GM23338 (cell line): ENCODE measurements around the gene NTRK1. TPM values are rescaled to one million over a fixed set of nuclear protein-coding genes. Genes with fewer than 3 reads are reported as not detected.

Experiments
- ATAC-seq: fragments of 200-7000 bp; cut with Tn5 transposase; 3 replicates; pipeline ENCODE4 v1.9.1; 2020
- DNase-seq: peaks from one replicate; pipeline ENCODE4 v3.0.0-alpha.2; 2015; ENCODE audit warnings: low spot score
- H2AFZ ChIP-seq: fragments of 200-600 bp; sonication (generic); 2 replicates; pipeline ENCODE4 v1.8.0; 2016; ENCODE audit warnings: antibody characterized with exemption, mild to moderate bottlenecking, moderate library complexity
- H3F3A ChIP-seq: fragments of 200-600 bp; sonication (generic); replicated peaks from 2 replicates; pipeline ENCODE4 v1.8.0; 2017; ENCODE audit warnings: antibody characterized with exemption, mixed run types, low read depth
- H3K27ac ChIP-seq: fragments of 200-600 bp; sonication (generic); 2 replicates; pipeline ENCODE4 v1.6.1; 2016; ENCODE audit warnings: low read depth
- H3K27me3 ChIP-seq: fragments of 200-600 bp; sonication (generic); 2 replicates; pipeline ENCODE4 v1.8.0; 2016; ENCODE audit warnings: mild to moderate bottlenecking, mixed run types, moderate library complexity; ENCODE audit not compliant: insufficient read depth
- H3K36me3 ChIP-seq: fragments of 200-600 bp; sonication (generic); 2 replicates; pipeline ENCODE4 v1.8.0; 2016; ENCODE audit warnings: mild to moderate bottlenecking; ENCODE audit not compliant: insufficient read depth
- H3K4me1 ChIP-seq: fragments of 200-600 bp; sonication (generic); 2 replicates; pipeline ENCODE4 v1.8.0; 2016; ENCODE audit warnings: mild to moderate bottlenecking, moderate library complexity; ENCODE audit not compliant: insufficient read depth
- H3K4me2 ChIP-seq: fragments of 200-600 bp; sonication (generic); 2 replicates; pipeline ENCODE4 v1.7.1; 2017; ENCODE audit warnings: mixed run types
- H3K4me3 ChIP-seq: fragments of 200-600 bp; sonication (generic); 2 replicates; pipeline ENCODE4 v1.6.1; 2016; ENCODE audit warnings: mixed run types
- H3K79me2 ChIP-seq: fragments of 200-600 bp; sonication (generic); replicated peaks from 2 replicates; pipeline ENCODE4 v1.8.0; 2017; ENCODE audit warnings: mild to moderate bottlenecking; ENCODE audit not compliant: insufficient read depth
- H3K9me2 ChIP-seq: fragments of 200-600 bp; sonication (generic); 2 replicates; pipeline ENCODE4 v1.8.0; 2017; ENCODE audit not compliant: insufficient read depth
- H4K20me1 ChIP-seq: fragments of 200-600 bp; sonication (generic); replicated peaks from 2 replicates; pipeline ENCODE4 v1.8.0; 2017; ENCODE audit warnings: mild to moderate bottlenecking; ENCODE audit not compliant: insufficient read depth
- H3K27ac Mint-ChIP-seq: 2 replicates; pipeline ENCODE4 v1.8.0; 2020; ENCODE audit warnings: inconsistent platforms, mild to moderate bottlenecking, moderate library complexity, mixed read lengths
- H3K27me3 Mint-ChIP-seq: 3 replicates; pipeline ENCODE4 v1.8.0; 2022; ENCODE audit warnings: low read depth, mild to moderate bottlenecking, moderate library complexity, mixed read lengths, inconsistent platforms; ENCODE audit not compliant: insufficient read depth, poor library complexity
- H3K36me3 Mint-ChIP-seq: 3 replicates; pipeline ENCODE4 v1.8.0; 2021; ENCODE audit warnings: low read depth, mild to moderate bottlenecking, inconsistent platforms, moderate library complexity, mixed read lengths
- H3K4me1 Mint-ChIP-seq: 3 replicates; pipeline ENCODE4 v1.8.0; 2020; ENCODE audit warnings: mild to moderate bottlenecking, inconsistent platforms, mixed read lengths
- H3K4me3 Mint-ChIP-seq: 3 replicates; pipeline ENCODE4 v1.8.0; 2021; ENCODE audit warnings: moderate library complexity, mild to moderate bottlenecking, inconsistent platforms, mixed read lengths
- H3K9me3 Mint-ChIP-seq: 3 replicates; pipeline ENCODE4 v1.8.0; 2020; ENCODE audit warnings: moderate library complexity, mild to moderate bottlenecking, inconsistent platforms, mixed read lengths
- CREB1 ChIP-seq: fragments of 250-450 bp; sonication (Bioruptor Pico); IDR thresholded peaks from 2 replicates; pipeline ENCODE4 v1.5.0; 2020; ENCODE audit warnings: low read depth, mild to moderate bottlenecking, moderate library complexity
- CTCF ChIP-seq, 2 experiments: fragments of 200-600 bp in 1 of 2; sonication (generic) in 1 of 2; conservative IDR thresholded peaks; 2 replicates each; pipeline versions ENCODE4 v1.5.1 to v1.6.1; 2016 to 2017; ENCODE audit warnings: antibody characterized with exemption in 2 of 2, low read depth in 2 of 2, mild to moderate bottlenecking in 2 of 2, moderate library complexity in 1 of 2
- EZH2phosphoT487 ChIP-seq: fragments of 200-600 bp; sonication (generic); IDR thresholded peaks from one replicate; pipeline ENCODE4 v1.8.1; 2018; ENCODE audit warnings: antibody characterized with exemption; ENCODE audit not compliant: unreplicated experiment
- STAT1 ChIP-seq: IDR thresholded peaks from one replicate; pipeline ENCODE4 v1.6.1; 2016; ENCODE audit warnings: antibody characterized with exemption; ENCODE audit not compliant: unreplicated experiment
- ZNF114 ChIP-seq: fragments of 250-450 bp; sonication (Bioruptor Pico); IDR thresholded peaks from 2 replicates; pipeline ENCODE4 v1.5.0; 2020; ENCODE audit warnings: mild to moderate bottlenecking, moderate library complexity
- ZNF462 ChIP-seq: fragments of 250-450 bp; sonication (Bioruptor Pico); IDR thresholded peaks from 2 replicates; pipeline ENCODE4 v1.5.0; 2020; ENCODE audit warnings: mild to moderate bottlenecking, moderate library complexity
- polyA plus RNA-seq: library from polyadenylated mRNA; unstranded; fragments of >200 nt; fragmentation: Nextera tagmentation; extraction: Ambion mirVana; gene quantifications from 2 replicates; pipeline ENCODE4 v1.2.1, GENCODE V29; 2016
- total RNA-seq: library from RNA; depleted of rRNA; stranded (reverse); fragments of >200 nt; shearing (Covaris generic); gene quantifications from 2 replicates; pipeline ENCODE4 v1.2.3, GENCODE V29; 2014

NTRK1 gene
- total and polyA plus RNA-seq, 2 experiments from 2014 or later = 0.42 to 0.45 TPM

- H3K36me3 Mint-ChIP-seq = no peaks in the 10 kb centered on the region
- H3K27me3 Mint-ChIP-seq = peaks cover 16% of the 10 kb centered on the region
- H3K9me3 Mint-ChIP-seq = no peaks in the 10 kb centered on the region
- no peaks in the 10 kb centered on the region for H3K79me2 ChIP-seq
- H3K27ac ChIP-seq = no peak overlapping the region
- H2AFZ ChIP-seq = no peak overlapping the region
- H4K20me1 ChIP-seq = no peaks in the 10 kb centered on the region
- H3F3A ChIP-seq = 0 out of 2 replicates have a peak, but pooled peaks cover 3% of the 10 kb centered on the region
- H3K27ac Mint-ChIP-seq = no peak overlapping the region
- H3K4me3 Mint-ChIP-seq = no peak overlapping the region
- TF ChIP-seq ZNF462 (CRISPR knock-in tag) (no peak), ZNF114 (CRISPR knock-in tag) (no peak), CREB1 (CRISPR knock-in tag) (no peak), CTCF (conservative IDR thresholded peaks at IDR 0.05; ENCODE audit: low read depth in 2 of 2) (no peak), STAT1 (no peak), EZH2phosphoT487 (no peak)
- no peak overlapping the region for H3K4me2 ChIP-seq
- no peaks in the 10 kb centered on the region for H3K9me2 ChIP-seq
- ATAC-seq (no peak), DNase-seq (no peak)
- peaks cover 9% of the 10 kb centered on the region; the same call in 1 of the 2 replicates for H3K4me1 ChIP-seq
- H3K4me1 Mint-ChIP-seq = peaks cover 30% of the 10 kb centered on the region
- H3K27me3 ChIP-seq = peaks cover 34% of the 10 kb centered on the region
- no peaks in the 10 kb centered on the region for H3K36me3 ChIP-seq
- no peak overlapping the region for H3K4me3 ChIP-seq
Observed at GRCh38 chr1:156879876-156880275, 19.2 kb downstream of the NTRK1 start.
